GM19238 (cell line): Measurements from ENCODE around the gene IPPK.

Experiments
- DNase-seq: peaks from one replicate; pipeline ENCODE4 v3.0.0; 2011; ENCODE audit warnings: low spot score; ENCODE audit not compliant: insufficient read length

The IPPK gene

DNA sequence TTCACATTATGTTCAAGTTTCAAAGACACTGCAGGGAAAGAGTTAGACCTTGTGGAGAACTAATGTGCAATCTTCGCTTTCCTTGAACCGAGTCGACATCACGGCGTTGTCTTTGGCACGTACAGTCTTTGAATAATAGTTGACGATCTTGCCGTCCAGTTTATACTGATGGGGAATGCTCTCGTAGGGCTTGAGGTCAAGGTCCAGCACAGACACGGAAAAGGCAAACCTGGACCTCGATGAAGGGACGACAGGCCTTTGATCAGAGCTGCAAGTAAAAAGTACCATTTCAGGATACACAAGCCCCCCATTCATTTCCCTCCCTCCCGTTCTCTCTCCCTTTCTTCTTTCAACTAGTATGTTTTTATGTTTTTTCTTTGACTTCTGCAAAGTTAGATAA is 54.1 kb downstream of the IPPK start:
- no peak for DNase-seq

DNA sequence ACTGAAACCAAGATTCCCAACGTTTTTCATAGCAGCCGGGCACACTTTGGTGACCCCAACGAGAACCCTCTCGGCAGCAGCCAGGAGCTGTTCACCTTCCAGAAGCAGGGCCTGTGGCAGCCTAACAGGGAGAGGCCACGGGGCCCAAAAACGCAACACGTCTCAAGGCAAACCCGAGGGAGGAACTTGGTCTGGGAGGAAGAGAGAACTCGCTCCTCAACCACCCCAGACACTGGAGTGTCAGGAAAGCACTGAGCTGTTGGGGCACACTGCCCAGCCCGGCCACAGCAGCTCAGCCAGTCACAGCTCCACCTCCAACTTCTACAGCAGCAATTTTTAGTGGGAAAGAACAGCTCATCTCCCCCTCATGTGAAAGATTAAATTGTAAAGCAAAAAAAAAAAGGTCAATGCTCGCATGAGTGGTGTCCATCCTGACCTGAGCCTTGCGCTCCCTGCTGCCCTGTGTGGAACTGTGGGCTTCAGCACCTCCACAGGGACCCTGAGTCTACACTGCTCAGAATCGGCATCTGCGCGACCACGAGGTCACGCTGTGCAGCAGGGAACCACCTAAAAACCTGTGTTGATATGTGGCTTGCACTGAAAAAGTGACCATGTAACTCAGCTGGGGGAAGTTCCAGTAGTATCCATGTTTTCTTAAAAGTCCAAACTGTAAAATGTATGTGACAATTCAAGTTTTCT is 55.0 kb downstream of the IPPK start:
- no peak for DNase-seq

DNA sequence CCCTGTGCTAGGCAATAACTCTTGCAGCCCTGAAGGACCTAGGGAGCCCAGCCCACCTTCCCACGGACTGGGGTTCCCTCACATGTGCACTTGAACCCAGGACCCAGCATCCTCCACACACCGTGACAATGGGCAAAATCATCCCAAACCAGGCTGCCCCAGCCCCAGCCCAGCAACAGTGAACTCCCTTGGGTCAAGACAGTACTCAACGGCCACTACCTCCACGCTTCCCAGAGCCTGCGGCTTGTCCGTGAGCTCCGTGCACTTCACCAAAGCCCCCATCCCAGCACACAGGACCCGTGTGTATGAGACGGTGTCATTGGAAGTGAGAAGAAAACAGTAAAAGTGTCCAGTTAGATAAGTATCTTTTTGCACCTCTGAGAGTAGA is 55.8 kb downstream of the IPPK start:
- no peak for DNase-seq

DNA sequence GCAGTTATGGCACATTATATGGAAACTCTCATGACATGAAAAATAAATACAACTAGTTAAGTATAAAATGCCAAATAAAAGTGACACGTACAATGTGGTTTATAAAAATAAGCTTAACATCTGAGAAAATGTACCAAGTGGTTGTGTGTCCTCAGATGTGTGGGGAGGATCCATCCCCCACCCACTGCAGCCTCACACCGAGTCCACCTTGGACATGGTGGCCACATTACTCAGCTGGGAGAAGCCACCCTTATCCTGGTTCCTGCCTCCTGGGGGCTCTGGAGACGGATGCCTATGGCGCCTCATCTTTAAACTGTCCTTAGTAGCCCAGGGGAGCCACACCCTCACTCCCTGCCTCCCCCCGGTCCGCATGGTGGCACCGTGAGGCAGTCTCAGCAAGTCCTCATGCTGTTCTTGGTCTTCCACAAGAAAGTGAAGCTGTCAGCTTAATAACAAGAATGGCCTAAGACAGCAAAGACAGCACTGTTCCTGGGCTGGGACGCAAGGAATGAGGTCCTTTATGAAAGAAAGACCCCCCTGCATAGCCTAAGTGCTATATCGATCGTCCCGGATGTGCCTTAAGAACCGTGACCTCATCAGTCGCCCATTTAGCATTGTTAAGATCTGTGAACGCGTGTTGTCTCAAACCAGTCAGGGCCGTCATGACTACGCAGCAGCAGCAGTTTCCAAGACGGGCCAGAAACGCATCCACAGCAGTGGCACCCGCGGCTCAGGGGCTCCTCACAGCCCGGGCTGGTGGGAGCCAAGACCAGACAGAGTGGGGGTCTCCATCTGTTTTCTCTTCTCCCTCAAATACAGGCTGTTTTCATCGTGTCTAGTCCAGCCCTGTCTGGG is 56.4 kb downstream of the IPPK start:
- no peak for DNase-seq

DNA sequence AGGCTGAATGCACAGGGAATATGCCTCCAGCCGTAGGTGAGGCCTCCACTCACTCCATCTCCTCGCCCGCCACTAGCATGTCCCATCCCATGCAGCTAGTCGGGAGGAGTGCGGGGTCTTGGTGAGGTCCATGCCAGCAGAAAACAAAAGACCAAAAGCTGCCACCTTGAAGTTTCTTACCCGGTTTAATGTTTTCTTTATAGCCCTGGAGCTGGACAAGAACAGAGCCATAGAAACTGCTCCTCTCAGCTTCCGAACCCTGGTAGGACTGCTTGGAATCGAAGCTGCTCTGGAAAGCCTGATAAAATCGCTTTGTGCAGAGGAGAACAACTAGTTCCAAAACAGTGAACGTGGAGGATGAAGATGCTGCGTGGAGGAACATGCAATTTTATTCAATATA is 57.1 kb downstream of the IPPK start:
- DNase-seq: no peak

DNA sequence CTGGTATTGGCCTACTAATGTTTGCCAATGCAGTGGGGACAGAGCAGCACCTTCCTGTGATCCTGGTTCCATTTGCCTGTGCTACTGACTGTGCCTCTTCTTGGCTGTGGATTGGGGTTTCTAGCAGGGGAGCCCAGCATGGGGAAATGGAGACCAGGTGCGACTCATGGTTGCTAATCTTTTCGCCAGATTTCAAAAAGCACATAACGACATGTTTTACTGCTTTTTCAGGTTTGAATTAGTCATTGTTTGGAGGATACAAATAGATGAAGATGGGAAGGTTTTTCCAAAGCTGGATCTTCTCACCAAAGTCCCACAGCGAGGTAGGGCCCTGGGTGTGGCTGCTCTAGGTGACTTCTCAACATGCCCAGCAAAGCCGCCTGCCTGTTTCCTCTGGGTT is 57.6 kb downstream of the IPPK start:
- DNase-seq: no peak

DNA sequence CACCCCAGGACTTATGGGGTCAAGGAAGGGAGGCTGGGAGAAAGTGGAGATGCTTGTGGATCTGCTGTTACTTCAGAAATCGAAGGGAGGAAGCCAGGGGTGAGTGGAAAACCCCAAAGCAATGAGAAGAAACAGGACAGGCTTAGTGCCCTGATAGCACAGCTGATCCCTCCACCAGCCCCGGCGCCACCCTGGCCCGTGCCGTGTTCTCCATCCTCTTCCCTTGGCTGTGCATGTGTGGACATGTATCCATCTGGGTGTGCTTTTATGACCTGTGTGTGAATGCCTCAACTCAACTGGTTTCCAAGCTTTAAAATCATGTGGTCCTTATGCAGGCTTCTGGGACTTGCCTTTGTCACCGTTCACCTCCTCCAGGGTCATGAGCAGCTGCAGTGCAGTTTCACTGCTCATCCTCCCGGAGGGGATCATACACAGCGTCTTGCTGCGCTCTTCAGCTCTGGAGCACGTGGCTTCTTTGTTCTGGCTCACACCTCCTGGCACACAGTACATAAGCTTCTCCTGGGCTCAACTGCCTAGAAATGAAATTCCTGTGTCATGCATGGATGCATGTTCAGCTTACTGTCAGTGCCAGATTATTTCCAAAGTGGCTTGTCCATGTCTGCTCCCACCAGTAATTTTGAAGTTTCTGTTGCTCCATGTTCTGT is 58.2 kb downstream of the IPPK start:
- no peak for DNase-seq

DNA sequence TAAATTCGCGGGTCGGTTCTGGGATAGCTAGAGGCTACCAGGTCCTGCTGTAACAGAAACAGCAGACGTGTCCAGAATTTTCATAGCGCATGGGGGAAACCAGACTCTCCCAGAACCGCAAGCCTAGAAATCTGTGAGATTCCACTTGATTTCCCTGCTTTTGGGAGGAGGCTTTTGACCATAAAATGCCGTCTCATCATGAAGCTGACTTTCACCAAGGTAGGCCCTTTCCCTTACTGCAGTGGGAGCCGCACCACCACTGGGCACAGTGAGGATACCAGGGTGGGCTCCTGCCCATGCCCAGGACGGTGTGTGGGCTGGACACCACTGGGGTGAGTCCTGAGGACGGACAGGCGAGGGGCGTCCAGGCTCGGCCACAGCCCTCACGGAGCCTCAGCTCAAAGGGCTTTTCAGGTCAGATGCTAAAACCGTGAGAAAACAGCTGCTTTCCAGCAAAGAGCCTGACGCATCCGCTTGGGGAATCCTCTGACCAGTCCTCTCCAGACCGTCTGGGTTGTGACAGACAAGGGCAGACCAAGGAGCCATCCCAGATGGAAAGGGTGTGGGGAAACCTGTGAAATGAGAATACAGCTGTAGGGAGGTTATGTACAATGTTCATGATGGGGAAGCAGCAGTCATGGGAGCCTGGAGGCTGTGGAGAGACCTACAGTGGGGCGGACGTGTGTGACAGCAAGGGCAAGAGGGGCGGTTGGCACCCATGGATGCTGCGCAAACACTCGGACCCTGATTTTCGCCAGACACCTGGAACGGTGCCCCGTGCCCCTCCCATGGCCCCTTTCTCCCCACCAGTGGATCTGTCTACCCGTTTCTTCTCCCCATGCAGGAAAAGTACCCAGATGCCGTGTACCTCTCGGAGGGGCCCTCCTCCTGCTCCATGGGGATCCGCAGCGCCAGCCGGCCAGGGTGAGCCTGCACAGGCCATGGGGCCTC is 59.2 kb downstream of the IPPK start:
- DNase-seq: no peak

DNA sequence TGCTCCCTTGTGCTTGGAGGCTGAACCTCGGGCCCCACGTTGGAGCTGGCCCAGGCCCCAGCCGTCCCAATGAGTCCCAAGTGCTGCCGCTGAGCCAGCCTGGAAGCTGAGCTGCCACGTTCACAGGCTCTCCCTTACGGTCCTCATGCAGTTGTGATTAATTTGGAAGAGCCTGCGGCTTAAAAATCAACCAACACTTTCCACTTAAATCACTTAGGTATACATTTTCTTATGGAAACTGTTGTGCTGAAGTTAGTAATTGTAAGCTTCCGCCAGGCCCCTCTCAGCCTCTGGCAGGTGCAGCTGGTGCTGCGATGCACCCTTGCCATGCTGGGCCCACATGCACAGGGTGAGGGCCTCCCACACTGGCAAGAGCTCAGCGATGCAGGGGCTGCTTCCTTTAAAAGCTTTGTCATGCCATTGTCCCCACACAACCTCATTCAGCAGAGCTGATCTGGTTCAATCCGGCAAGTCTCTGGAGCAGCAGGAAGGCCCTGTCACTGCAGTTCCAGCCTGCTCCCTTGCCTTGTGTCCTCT is 61.0 kb downstream of the IPPK start:
- no peak for DNase-seq

DNA sequence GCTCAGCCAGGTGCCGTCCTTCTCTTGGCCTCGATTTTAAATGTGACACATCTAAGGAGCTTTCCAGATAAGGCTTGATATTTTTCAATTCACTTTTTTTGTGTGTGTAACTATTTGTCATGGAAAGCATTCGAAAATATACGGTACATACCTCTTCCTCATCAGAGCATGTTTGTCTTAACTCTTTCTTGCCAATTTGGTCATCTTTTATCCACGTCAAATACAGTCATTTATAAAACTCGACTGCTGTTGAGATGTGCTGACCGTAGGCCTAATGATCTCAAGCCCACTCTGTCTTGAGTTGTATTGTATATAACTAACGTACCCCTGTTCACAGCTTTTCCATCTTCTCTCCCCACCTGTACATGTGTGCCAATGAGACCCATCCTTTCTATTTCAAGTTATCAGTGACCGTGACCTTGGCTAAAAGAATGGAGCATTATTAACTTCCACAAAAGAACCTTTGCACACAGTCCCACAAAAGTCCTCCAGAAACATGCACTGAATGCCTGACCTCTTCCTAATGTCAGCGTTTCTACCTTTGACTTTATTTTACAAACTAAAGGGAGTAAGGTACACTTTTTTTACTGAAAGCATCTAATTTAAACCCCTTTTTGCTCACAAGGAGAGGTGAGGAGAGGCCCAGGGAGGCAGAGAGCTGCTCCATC is 61.6 kb downstream of the IPPK start:
- no peak for DNase-seq

DNA sequence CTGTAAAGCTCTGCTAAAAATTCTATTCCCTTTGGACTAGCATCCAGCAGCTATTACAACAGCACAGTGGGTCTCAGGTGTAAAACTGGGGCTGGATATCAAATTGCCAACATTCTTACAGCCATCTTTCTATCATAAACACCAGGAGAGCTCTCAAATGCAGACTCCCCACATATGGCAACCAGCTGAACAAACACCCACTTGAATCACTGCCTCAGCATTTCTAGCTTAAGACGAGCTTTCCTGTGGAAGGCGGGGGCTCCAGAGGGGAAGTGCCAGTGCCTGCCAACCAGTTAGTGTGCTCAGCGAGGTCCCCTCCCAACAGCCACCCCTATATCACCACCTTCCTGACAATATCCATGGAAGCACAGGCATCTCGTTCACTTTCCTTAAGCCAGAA is 62.2 kb downstream of the IPPK start:
- no peak for DNase-seq

DNA sequence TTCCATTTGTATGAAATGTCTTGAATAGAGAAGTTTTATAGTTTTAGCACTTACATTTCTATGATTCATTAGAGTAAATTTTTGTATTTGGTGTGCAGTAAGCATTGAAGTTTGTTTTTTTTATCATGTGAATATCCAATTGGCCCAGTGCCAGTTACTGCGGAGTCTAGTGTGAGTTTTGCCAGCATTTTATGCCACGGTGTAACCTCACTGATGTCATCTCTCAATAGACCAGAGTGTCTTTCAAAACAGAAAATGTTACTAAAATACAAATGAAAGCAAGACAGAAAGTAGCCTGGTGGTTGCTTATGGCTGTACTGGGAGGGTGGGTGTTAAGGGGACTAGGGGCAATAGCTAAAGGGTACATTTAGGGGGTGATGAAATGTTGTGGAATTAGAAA is 62.8 kb downstream of the IPPK start:
- no peak for DNase-seq

DNA sequence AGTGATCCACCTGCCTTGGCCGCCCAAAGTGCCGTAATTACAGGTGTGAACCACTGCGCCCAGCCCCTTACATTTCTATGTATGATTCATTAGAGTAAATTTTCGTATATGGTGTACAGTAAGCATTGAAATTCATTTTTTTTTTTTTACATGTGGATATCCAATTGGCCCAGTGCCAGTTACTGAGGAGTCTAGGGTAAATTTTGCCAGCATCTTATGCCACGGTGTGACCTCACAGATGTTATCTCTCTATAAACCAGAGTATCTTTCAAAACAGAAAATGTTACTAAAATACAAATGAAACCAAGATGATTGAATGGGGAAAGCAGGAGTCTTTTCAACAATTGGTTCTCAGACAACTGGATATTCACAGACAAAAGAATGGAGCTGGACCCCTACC is 64.7 kb downstream of the IPPK start:
- no peak for DNase-seq

DNA sequence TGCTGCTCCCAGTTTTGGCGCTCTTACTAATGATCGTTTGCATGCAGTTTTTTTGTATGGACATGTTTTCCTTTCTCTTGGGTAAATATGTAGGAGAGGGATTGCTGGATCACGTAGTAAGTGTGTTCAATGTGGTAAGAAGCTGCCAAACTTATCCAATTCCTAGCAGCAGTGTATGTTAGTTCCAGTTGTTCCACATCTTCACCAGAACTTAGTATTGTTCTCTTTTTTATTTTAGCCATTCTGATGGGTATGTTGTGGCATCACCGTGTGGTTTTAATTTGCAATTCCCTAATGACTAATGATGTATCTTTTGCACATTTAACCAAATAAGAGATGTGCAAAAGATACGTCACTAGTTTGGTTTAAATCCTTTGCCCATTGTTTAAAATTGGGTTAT is 65.9 kb downstream of the IPPK start:
- no peak for DNase-seq

DNA sequence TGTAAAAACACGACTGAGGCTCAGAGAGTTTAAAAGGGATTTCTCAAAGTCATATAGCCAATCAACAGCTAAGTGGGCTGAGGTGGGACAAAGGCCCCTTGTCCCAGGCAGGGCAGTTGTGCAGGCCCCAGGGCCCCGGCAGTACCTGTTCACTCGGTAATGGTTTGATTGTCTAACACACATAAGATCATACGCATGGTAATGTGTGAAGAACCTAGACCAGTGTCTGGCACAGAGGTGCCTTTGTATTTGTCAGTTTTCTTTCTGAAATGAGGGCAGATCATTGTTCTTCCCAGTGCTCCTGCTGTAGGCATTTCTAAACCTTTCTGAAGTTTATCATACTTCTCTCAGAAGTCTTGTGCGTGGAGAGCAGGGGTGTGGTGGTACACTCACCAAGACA is 66.8 kb downstream of the IPPK start:
- no peak for DNase-seq

DNA sequence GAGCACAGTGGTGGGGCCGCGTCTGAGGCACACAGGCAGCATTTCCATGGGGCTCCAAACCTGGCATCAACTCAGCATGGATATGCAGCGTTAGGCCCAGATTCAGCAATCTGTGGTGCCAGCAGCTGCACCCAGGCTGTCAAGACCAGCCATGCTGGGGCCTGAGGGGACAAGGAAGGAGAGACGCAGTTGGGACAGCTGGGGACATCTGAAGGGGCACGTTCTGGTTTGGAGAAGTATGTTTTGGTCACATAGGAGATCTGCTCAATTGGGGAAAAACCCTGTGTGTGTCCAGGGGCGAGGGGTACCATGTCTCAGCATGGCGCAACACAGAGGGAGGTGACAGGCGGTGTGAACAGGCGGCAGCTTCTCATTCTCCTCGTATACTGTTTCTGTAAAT is 67.5 kb downstream of the IPPK start:
- DNase-seq: no peak

DNA sequence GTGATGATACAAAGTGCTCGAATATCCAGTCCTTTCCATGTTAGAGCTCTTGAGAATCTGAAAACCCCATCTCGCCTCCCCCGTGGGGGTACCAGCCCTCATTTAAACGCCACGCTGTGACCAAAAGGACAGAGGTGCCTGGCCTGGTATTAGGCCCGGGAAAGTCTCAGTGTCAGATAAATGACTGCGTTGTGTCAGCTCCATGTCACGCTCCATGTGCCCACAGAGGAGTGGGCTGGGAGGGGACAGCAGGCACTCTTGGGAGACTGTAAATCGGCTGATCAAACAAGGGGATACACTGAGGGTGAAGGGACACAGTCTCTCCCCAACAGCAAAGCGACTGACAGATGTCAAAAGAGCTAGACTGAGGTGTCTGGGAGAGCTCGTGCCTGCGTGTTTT is 68.5 kb downstream of the IPPK start:
- no peak for DNase-seq

DNA sequence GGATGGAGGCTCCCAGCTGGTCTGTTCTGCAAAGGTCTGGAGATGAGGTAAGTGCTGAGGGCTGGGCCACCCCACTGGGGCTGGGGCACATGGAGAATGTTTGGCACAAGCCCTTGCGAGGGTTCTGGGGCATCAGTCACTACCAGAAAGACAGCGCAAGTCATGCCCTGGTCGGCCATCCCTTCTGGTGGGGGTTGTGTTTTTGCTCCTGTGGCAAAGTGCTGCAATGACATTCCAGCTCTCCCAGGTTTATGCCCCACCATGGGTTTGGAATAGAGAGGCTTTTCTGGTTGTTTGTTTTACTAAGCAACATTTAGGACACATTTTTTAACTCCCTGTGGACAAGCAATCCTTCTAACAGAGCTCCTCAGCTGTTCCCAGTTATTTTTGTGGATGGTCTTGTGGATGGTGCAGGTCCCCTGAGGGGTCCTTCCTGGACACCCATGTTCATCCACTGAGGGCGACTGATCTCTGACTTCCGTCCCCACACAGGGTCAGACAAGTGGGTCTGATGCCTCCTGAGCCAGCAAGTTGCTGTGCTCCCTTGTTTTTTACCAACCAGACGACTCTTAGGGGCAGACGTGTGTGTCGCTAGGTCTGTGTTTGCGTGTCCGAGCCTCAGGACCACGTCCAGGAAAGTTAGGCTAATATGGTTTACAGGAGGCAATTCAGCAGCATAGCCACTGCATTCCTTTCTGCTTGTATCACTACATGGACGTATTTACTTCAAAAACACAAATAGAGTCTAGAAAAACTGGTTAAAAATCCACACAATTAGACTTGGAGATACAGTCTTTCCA is 69.3 kb downstream of the IPPK start:
- DNase-seq: no peak

DNA sequence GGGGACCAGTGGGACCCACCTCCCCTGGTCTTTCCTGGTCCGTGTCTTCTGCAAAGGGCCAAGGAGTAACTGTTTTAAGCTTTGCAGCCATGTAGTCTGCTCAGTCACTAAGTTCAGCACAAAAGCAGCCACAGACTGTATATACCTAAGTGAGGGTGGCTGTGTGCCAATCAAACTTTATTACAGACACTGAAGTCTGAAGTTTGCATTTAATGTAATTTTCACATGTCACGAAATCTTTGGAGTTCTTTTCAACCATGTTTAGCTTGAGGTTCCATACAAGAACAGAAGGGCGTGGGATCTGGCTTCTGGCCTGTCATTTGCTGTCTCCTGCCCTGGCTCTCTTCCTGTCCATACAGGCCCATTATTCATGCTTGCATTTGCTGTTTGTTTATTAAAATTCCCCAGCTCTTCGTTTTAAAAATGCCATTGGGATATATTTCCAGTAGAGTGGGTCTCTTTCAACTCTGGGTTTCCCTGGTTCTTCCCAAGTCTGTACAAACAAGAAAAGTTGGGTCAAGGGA is 69.9 kb downstream of the IPPK start:
- DNase-seq: no peak

DNA sequence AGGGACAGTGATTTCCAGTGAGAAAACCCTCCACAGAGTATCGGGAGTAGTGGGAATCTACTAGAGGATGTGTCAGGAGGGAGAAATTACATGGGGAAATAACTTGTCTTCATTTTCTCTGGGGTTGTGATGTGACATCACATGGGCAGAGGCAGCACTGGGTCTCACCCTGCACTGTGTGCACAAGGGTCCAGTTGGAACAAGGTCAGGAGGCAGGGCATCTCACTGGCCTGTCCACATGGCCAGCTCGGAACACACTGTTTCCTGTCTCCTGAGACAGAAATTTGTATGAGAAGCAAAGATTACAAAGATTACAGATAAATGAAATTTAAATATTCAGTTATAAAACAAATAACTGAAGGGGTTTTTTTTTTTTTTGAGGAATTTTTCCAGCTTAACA is 71.5 kb downstream of the IPPK start:
- DNase-seq: no peak
